ENCODE results near the gene LHFPL6.

DNA sequence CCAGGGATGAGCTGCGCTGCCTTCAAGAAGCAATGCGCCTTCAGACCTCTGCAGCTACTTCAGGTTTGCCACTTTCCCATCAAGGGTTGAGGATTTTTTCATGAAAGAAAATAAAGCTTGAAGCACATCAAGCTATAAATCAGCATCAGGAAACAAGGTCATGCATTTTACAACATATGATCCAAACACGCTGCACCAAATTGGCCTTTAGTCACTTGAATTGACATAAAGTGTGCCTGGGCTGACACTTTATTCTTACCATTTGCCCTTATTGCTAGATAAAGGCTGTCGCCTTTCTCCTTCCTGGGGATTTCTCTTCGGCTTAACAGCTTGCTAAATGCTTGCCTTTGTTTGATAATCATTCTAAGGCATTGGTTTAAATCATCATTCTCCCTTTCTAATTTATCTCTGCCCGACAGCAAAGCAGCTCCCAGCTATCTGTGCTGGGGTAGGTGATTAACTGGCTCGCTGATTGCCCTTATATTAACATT lies 87.7 kb downstream of the LHFPL6 start:
- TF ChIP-seq, protein P1, sequence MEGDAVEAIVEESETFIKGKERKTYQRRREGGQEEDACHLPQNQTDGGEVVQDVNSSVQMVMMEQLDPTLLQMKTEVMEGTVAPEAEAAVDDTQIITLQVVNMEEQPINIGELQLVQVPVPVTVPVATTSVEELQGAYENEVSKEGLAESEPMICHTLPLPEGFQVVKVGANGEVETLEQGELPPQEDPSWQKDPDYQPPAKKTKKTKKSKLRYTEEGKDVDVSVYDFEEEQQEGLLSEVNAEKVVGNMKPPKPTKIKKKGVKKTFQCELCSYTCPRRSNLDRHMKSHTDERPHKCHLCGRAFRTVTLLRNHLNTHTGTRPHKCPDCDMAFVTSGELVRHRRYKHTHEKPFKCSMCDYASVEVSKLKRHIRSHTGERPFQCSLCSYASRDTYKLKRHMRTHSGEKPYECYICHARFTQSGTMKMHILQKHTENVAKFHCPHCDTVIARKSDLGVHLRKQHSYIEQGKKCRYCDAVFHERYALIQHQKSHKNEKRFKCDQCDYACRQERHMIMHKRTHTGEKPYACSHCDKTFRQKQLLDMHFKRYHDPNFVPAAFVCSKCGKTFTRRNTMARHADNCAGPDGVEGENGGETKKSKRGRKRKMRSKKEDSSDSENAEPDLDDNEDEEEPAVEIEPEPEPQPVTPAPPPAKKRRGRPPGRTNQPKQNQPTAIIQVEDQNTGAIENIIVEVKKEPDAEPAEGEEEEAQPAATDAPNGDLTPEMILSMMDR (IDR thresholded peaks at IDR 0.05) = no peak
- TF ChIP-seq POLR2A (IDR thresholded peaks at IDR 0.05) (no peak), POLR2AphosphoS5 (IDR thresholded peaks at IDR 0.05; ENCODE audit: insufficient read depth in 1 of 2, low read depth in 1 of 2) (no peak)

Measured in vagina (tissue), 2 donors.